Thyroid gland (tissue), 4 donors: Measurements from ENCODE around the gene IQSEC1.

Source experiments
- POLR2A ChIP-seq, 2 donors: fragments of 450-650 bp; IDR thresholded peaks; one replicate each; pipeline ENCODE4 v1.6.1; 2017; ENCODE audit warnings: antibody characterized with exemption in 2 of 2, mild to moderate bottlenecking in 2 of 2, moderate library complexity in 1 of 2
- TF ChIP-seq, protein P1 (sequence below), 6 experiments: fragments of 200-600 bp in 3 of 6; fragments of 450-650 bp in 3 of 6; sonication (generic) in 3 of 6; IDR thresholded peaks; one replicate each; pipeline ENCODE4 v1.5.1; 2016 to 2019; ENCODE audit warnings: antibody characterized with exemption in 6 of 6, mild to moderate bottlenecking in 2 of 6, inconsistent platforms in 1 of 6, moderate library complexity in 1 of 6

DNA sequence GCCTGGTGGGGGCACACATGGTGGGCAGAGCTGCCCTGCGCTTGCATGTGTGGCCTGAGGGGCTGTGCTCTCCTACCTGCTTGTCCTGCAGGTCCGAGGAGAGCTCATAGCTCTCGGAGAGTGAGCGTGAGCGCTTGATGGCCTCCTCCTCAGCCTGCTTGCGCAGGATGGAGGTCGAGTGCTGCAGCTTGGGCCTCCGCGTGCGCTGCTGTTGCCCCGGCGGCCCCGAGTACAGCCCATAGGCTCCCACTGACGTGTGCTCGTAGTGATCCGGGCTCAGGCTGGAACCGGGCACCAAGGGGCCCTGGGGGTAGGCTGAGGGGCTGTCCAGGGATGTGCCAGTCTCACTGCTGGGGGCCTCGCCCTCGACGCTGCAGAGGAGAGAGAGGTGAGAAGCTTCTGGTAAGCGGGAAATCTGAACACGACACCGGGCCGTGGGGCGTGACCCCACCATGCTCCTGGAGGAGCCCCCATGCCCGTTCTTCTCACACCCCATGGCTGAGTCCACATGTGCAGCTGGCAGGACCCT, 131.7 kb downstream of the IQSEC1 start:
- TF ChIP-seq POLR2A (IDR thresholded peaks at IDR 0.05), result no peak
- TF ChIP-seq, protein P1, sequence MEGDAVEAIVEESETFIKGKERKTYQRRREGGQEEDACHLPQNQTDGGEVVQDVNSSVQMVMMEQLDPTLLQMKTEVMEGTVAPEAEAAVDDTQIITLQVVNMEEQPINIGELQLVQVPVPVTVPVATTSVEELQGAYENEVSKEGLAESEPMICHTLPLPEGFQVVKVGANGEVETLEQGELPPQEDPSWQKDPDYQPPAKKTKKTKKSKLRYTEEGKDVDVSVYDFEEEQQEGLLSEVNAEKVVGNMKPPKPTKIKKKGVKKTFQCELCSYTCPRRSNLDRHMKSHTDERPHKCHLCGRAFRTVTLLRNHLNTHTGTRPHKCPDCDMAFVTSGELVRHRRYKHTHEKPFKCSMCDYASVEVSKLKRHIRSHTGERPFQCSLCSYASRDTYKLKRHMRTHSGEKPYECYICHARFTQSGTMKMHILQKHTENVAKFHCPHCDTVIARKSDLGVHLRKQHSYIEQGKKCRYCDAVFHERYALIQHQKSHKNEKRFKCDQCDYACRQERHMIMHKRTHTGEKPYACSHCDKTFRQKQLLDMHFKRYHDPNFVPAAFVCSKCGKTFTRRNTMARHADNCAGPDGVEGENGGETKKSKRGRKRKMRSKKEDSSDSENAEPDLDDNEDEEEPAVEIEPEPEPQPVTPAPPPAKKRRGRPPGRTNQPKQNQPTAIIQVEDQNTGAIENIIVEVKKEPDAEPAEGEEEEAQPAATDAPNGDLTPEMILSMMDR (IDR thresholded peaks at IDR 0.05), result no peak
